ENCODE data around the gene GALNS.

- TF ChIP-seq RFX1 (IDR thresholded peaks at IDR 0.05) (no peak), NCOA5 (CRISPR knock-in tag; IDR thresholded peaks at IDR 0.05) (no peak), CAMTA2 (CRISPR knock-in tag; IDR thresholded peaks at IDR 0.05; ENCODE audit: borderline replicate concordance) (no peak), ZBTB44 (CRISPR knock-in tag; IDR thresholded peaks at IDR 0.05) (no peak), MXD1 (CRISPR knock-in tag; IDR thresholded peaks at IDR 0.05) (no peak), CTCF (CRISPR knock-in tag; IDR thresholded peaks at IDR 0.05) (no peak), MAX (IDR thresholded peaks at IDR 0.05) (no peak), HDAC2 (CRISPR knock-in tag; IDR thresholded peaks at IDR 0.05) (no peak)
These were observed 21.0 kb upstream of the GALNS start for GRCh38 chr16:88877564-88878289.
